SU-DHL-6 (cell line): Measurements from ENCODE around the gene LRRC49.
"Not testable (repeated sequence)": the region's sequence is repeated elsewhere in the genome, so short reads cannot be mapped to it uniquely, and the experiment has no call there.

Experiments
- EZH2phosphoT487 ChIP-seq: fragments of 200-600 bp; sonication (generic), shearing (Covaris generic); conservative IDR thresholded peaks from 2 replicates; pipeline ENCODE4 v1.6.1; 2018; ENCODE audit warnings: mild to moderate bottlenecking, antibody characterized with exemption, low read length, moderate library complexity, mixed read lengths
- TF ChIP-seq, protein P1 (sequence below): fragments of 200-600 bp; sonication (generic); IDR thresholded peaks from one replicate; pipeline ENCODE4 v1.5.1; 2017; ENCODE audit warnings: antibody characterized with exemption, mild to moderate bottlenecking, low read length, moderate library complexity; ENCODE audit not compliant: insufficient read depth, poor library complexity, severe bottlenecking

DNA sequence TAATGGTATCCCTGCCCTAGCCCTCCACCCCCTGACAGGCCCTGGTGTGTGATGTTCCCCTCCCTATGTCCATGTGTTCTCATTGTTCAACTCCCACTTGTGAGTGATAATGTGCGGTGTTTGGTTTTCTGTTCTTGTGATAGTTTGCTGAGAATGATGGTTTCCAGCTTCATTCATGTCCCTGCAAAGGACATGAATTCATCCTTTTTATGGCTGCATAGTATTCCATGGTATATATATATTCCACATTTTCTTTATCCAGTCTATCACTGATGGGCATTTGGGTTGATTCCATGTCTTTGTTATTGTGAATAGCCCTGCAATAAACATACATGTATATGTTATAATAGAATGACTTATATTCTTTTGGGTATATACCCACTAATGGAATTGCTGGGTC is 142.9 kb downstream of the LRRC49 start:
- TF ChIP-seq, protein P1, sequence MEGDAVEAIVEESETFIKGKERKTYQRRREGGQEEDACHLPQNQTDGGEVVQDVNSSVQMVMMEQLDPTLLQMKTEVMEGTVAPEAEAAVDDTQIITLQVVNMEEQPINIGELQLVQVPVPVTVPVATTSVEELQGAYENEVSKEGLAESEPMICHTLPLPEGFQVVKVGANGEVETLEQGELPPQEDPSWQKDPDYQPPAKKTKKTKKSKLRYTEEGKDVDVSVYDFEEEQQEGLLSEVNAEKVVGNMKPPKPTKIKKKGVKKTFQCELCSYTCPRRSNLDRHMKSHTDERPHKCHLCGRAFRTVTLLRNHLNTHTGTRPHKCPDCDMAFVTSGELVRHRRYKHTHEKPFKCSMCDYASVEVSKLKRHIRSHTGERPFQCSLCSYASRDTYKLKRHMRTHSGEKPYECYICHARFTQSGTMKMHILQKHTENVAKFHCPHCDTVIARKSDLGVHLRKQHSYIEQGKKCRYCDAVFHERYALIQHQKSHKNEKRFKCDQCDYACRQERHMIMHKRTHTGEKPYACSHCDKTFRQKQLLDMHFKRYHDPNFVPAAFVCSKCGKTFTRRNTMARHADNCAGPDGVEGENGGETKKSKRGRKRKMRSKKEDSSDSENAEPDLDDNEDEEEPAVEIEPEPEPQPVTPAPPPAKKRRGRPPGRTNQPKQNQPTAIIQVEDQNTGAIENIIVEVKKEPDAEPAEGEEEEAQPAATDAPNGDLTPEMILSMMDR: not testable (repeated sequence)
- not testable (repeated sequence) for TF ChIP-seq EZH2phosphoT487
